OCI-LY7 (cell line): ENCODE results near the gene ANKRD11. TPM values are rescaled to one million over a fixed set of nuclear protein-coding genes. Genes with fewer than 3 reads are reported as not detected.

Experiments
- BruUV-seq: library from RNA; stranded (reverse); fragments of 400-500 nt; replicated peaks from 2 replicates; lab custom pipeline; 2021; lab: Mats Ljungman, UMichigan
- CTCF ChIA-PET: fragments of 300-600 bp; sonication (Branson Sonifier 250); formaldehyde crosslinking; loops from one replicate; lab custom pipeline; 2022; ENCODE audit warnings: antibody characterized with exemption; ENCODE audit not compliant: unreplicated experiment; lab: Charles Lee
- POLR2A ChIA-PET: fragments of 300-600 bp; sonication (Branson Sonifier 250); formaldehyde crosslinking; loops from one replicate; lab custom pipeline; 2022; ENCODE audit warnings: antibody characterized with exemption; lab: Charles Lee
- DNase-seq: peaks from one replicate; pipeline ENCODE4 v3.0.0-alpha.2; 2015; ENCODE audit warnings: low spot score
- H2AFZ ChIP-seq: fragments of 200-600 bp; sonication (generic), shearing (Covaris generic); 2 replicates; pipeline ENCODE4 v1.6.1; 2014; ENCODE audit warnings: mild to moderate bottlenecking, antibody characterized with exemption, low read length, moderate library complexity
- H3K27ac ChIP-seq: fragments of 200-600 bp; sonication (generic); 2 replicates; pipeline ENCODE4 v1.5.1; 2014; ENCODE audit warnings: mixed run types, low read depth, mild to moderate bottlenecking, moderate library complexity, low read length, inconsistent platforms; ENCODE audit not compliant: poor library complexity, severe bottlenecking
- H3K36me3 ChIP-seq: fragments of 200-600 bp; sonication (generic); 2 replicates; pipeline ENCODE4 v1.6.1; 2014; ENCODE audit warnings: mild to moderate bottlenecking, antibody characterized with exemption, low read length, moderate library complexity, mixed read lengths; ENCODE audit not compliant: insufficient read depth
- H3K4me1 ChIP-seq: fragments of 200-600 bp; sonication (generic); 2 replicates; pipeline ENCODE4 v1.5.1; 2014; ENCODE audit warnings: mild to moderate bottlenecking, low read length; ENCODE audit not compliant: insufficient read depth, poor library complexity, severe bottlenecking
- H3K4me2 ChIP-seq: fragments of 200-600 bp; sonication (generic); 2 replicates; pipeline ENCODE4 v1.6.1; 2014; ENCODE audit warnings: mild to moderate bottlenecking, low read length
- H3K4me3 ChIP-seq: fragments of 200-600 bp; sonication (generic); 2 replicates; pipeline ENCODE4 v1.5.1; 2014; ENCODE audit warnings: mild to moderate bottlenecking, low read depth, low read length; ENCODE audit not compliant: poor library complexity, severe bottlenecking
- H3K79me2 ChIP-seq: fragments of 200-600 bp; sonication (generic); 2 replicates; pipeline ENCODE4 v1.6.1; 2016; ENCODE audit warnings: low read depth, mild to moderate bottlenecking, low read length, moderate library complexity, mixed read lengths; ENCODE audit not compliant: insufficient read depth
- H3K9me2 ChIP-seq: fragments of 200-600 bp; sonication (generic); 2 replicates; pipeline ENCODE4 v1.6.1; 2016; ENCODE audit warnings: mild to moderate bottlenecking, low read length, mixed read lengths; ENCODE audit not compliant: insufficient read depth
- H3K9me3 ChIP-seq: fragments of 200-600 bp; sonication (generic); 2 replicates; pipeline ENCODE4 v1.6.1; 2014; ENCODE audit warnings: mild to moderate bottlenecking, mixed run types, low read length, mixed read lengths
- H4K20me1 ChIP-seq: fragments of 200-600 bp; sonication (generic); 2 replicates; pipeline ENCODE4 v1.6.1; 2014; ENCODE audit warnings: mild to moderate bottlenecking, antibody characterized with exemption, low read length, moderate library complexity, mixed read lengths; ENCODE audit not compliant: insufficient read depth
- CTCF ChIP-seq: fragments of 200-600 bp; sonication (generic); conservative IDR thresholded peaks from 2 replicates; pipeline ENCODE4 v1.5.1; 2014; ENCODE audit warnings: mild to moderate bottlenecking, antibody characterized with exemption, low read length, moderate library complexity, mixed read lengths
- EZH2phosphoT487 ChIP-seq: fragments of 200-600 bp; sonication (generic); IDR thresholded peaks from 2 replicates; pipeline ENCODE4 v1.6.1; 2018; ENCODE audit warnings: low read depth, borderline replicate concordance, mild to moderate bottlenecking, mixed run types, antibody characterized with exemption, low read length, moderate library complexity, mixed read lengths
- intact Hi-C: fragments of 100-400 bp; cut with micrococcal nuclease; formaldehyde crosslinking; loops from one replicate; pipeline ENCODE4 v1.10.0; 2022; ENCODE audit not compliant: unreplicated experiment
- total RNA-seq, 2 experiments: library from RNA; depleted of rRNA in 1 of 2; stranded (reverse); fragments of >200 nt in 1 of 2; shearing (Covaris generic) in 1 of 2; gene quantifications; 2 replicates each; pipeline ENCODE4 v1.2.3, GENCODE V29; 2014 to 2022

ANKRD11 gene
- total RNA-seq, 2 experiments from 2014 or later = 89.1 to 251 TPM

GRCh38 chr16:89437991-89438390, 52.4 kb downstream of the ANKRD11 start:
- no peaks in the 10 kb centered on the region for H3K9me3 ChIP-seq
- H3K4me3 ChIP-seq = no peak overlapping the region
- DNase-seq = no peak
- H3K4me1 ChIP-seq = no peaks in the 10 kb centered on the region
- H4K20me1 ChIP-seq = peaks cover 22% of the 10 kb centered on the region
- H3K9me2 ChIP-seq = no peaks in the 10 kb centered on the region
- no peak overlapping the region for H3K4me2 ChIP-seq
- ChIA-PET POLR2A (no interaction called here), CTCF (no interaction called here)
- H3K36me3 ChIP-seq = peaks cover 69% of the 10 kb centered on the region
- intact Hi-C loops = no loop called here
- H3K27ac ChIP-seq = no peak overlapping the region
- peaks cover 100% of the 10 kb centered on the region for H3K79me2 ChIP-seq
- no peak overlapping the region for H2AFZ ChIP-seq
- no TSS peak for BruUV-seq
- TF ChIP-seq EZH2phosphoT487 = no peak
- TF ChIP-seq CTCF = no peak

- POLR2A ChIA-PET = no interaction called here
- CTCF ChIA-PET = no interaction called here
Measured at GRCh38 chr16:89437251-89437987, 52.9 kb downstream of the ANKRD11 start.

More at GRCh38 chr16:89437251-89437987, 52.9 kb downstream of the ANKRD11 start:
- H3K4me1 ChIP-seq = no peaks in the 10 kb centered on the region
- no peak for DNase-seq
- H3K9me3 ChIP-seq = no peaks in the 10 kb centered on the region
- H2AFZ ChIP-seq = no peak overlapping the region
- no peak for TF ChIP-seq EZH2phosphoT487
- TF ChIP-seq CTCF = no peak
- intact Hi-C loops = no loop called here
- no peak overlapping the region for H3K4me2 ChIP-seq
- H4K20me1 ChIP-seq = peaks cover 22% of the 10 kb centered on the region
- no peak overlapping the region for H3K27ac ChIP-seq
- peaks cover 100% of the 10 kb centered on the region for H3K79me2 ChIP-seq
- no peak overlapping the region for H3K4me3 ChIP-seq
- peaks cover 69% of the 10 kb centered on the region for H3K36me3 ChIP-seq
- BruUV-seq = no TSS peak
- H3K9me2 ChIP-seq = no peaks in the 10 kb centered on the region
